ENCODE measurements around the gene U2AF2. TPM values are rescaled to one million over a fixed set of nuclear protein-coding genes. Genes with fewer than 3 reads are reported as not detected.

U2AF2 gene
- total RNA-seq, 1 donor from 2014 or later: 145 TPM

DNA sequence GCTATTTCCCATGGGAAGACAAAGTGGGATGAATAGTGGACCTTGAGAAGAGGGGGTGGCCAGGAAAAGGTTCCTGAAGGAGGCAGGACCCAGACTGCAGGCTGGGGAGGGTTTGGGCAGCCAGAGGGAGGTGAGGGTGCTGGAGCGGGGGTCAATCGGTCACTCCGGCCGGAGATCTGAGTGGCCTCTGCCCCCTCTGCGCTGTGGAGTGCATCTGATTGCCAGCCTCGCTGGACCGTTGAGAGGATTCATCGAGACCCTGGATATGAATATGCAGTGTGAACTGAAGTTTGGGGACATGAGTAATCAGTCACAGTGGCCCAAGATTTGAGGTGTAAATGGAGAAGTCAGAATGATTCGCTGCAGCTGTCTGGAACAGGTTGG, 19.5 kb upstream of the U2AF2 start:
- Histone ChIP-seq H3K36me3 (no peaks in the 10 kb centered on the region), H3K4me1 (peaks cover 48% of the 10 kb centered on the region), H3K27me3 (no peaks in the 10 kb centered on the region), H3K4me3 (peak overlapping the region; percentile 91 to 99), H3K27ac (peak overlapping the region; percentile 98), H3K9me3 (no peaks in the 10 kb centered on the region)
- TF ChIP-seq, protein P1, sequence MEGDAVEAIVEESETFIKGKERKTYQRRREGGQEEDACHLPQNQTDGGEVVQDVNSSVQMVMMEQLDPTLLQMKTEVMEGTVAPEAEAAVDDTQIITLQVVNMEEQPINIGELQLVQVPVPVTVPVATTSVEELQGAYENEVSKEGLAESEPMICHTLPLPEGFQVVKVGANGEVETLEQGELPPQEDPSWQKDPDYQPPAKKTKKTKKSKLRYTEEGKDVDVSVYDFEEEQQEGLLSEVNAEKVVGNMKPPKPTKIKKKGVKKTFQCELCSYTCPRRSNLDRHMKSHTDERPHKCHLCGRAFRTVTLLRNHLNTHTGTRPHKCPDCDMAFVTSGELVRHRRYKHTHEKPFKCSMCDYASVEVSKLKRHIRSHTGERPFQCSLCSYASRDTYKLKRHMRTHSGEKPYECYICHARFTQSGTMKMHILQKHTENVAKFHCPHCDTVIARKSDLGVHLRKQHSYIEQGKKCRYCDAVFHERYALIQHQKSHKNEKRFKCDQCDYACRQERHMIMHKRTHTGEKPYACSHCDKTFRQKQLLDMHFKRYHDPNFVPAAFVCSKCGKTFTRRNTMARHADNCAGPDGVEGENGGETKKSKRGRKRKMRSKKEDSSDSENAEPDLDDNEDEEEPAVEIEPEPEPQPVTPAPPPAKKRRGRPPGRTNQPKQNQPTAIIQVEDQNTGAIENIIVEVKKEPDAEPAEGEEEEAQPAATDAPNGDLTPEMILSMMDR (IDR thresholded peaks at IDR 0.05): no peak
- TF ChIP-seq POLR2A (IDR thresholded peaks at IDR 0.05) (no peak), POLR2AphosphoS5 (IDR thresholded peaks at IDR 0.05; ENCODE audit: insufficient read depth in 1 of 2, low read depth in 1 of 2) (no peak)
- DNase-seq (ENCODE audit: extremely low spot score in 2 of 2): no peak
- intact Hi-C loops (cut with DNase I): no loop called here

DNA sequence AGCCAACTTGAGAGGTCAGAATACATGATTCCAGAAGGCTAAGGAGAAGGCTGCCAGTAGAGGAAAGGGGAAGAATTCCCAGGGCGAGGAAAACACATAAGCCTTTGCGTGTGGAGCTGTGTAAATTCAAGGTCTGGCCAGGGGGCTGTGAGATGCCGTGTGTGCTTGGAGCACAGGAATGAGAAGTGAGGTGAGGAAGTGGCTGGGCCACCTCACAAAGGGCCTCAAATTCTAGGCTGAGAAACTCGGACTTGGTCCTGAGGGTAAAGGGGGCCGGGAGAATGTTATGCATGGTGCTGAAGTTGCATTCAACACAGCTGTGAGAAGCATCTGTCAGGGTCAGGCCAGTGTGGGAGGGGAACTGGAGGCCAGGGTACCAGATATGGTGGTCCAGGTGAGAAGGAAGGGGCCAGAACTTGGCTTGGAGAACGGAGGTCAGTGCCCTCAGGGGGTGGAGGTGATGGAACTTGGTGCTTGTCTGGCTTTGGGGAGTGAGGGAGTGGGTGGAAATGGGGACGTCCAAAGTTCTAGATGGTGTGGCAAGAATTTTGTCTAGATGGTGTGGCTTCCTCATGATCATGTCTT, 18.9 kb upstream of the U2AF2 start:
- Histone ChIP-seq H3K9me3 (no peaks in the 10 kb centered on the region), H3K27me3 (no peaks in the 10 kb centered on the region), H3K36me3 (no peaks in the 10 kb centered on the region), H3K4me3 (peak overlapping the region; percentile 91 to 99), H3K4me1 (peaks cover 53% of the 10 kb centered on the region), H3K27ac (peak overlapping the region; percentile 98)
- no peak for DNase-seq (ENCODE audit: extremely low spot score in 2 of 2)
- TF ChIP-seq, protein P1 (IDR thresholded peaks at IDR 0.05): no peak
- TF ChIP-seq POLR2AphosphoS5 (IDR thresholded peaks at IDR 0.05; ENCODE audit: insufficient read depth in 1 of 2, low read depth in 1 of 2): no peak
- no peak for TF ChIP-seq POLR2A (IDR thresholded peaks at IDR 0.05)
- intact Hi-C loops (cut with DNase I): no loop called here

DNA sequence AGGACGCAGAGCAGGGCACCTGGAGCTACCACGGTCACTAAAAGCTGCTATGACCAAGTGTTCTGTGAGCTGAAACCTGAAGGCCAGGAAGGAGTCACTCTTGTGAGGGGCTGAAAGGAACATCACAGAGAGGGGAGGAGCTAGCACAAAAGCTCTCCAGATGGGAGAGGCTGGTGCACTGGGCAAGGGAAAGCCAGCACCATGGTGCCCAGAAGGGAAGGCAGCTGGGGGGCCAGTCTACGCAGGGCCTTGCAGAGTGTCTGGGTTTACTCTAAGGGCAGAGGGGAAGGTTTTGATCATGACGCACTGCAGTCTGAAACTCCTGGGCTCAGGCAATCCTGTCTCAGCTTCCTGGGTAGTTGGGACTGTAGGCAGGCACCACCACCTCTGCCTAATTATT, 18.1 kb upstream of the U2AF2 start:
- H3K4me3 ChIP-seq: no peak overlapping the region
- H3K4me1 ChIP-seq: peaks cover 57% of the 10 kb centered on the region

DNA sequence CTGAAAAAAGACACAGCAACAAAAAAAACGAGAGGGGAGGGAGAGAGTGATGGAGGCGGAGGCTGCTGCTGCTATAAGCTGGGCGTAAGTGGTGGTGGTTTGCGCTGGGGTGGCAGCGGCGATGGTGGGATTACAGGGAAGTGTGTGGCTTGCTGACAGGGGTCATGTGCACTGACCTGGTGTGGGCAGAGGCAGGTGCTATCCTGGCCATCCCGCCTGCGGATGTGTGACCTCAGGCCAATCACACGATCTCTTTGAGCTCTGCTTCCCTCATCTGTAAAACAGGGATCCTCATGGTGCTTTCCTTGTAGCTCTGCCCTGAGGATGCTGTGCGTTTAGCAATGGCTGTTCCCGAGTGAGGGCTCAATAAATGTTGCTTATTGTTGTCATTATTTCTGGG, 17.3 kb upstream of the U2AF2 start:
- H3K27me3 ChIP-seq: no peaks in the 10 kb centered on the region
- no peak for DNase-seq (ENCODE audit: extremely low spot score in 2 of 2)
- TF ChIP-seq, protein P1 (IDR thresholded peaks at IDR 0.05): no peak
- TF ChIP-seq POLR2A (IDR thresholded peaks at IDR 0.05) (no peak), POLR2AphosphoS5 (IDR thresholded peaks at IDR 0.05; ENCODE audit: insufficient read depth in 1 of 2, low read depth in 1 of 2) (no peak)
- H3K9me3 ChIP-seq: no peaks in the 10 kb centered on the region
- intact Hi-C loops (cut with DNase I): no loop called here
- H3K36me3 ChIP-seq: no peaks in the 10 kb centered on the region
- H3K4me3 ChIP-seq: no peak overlapping the region
- H3K4me1 ChIP-seq: peaks cover 65% of the 10 kb centered on the region
- H3K27ac ChIP-seq: no peak overlapping the region

More for the DNA sequence above, 18.1 kb upstream of the U2AF2 start:
- Histone ChIP-seq H3K27ac (no peak overlapping the region), H3K9me3 (no peaks in the 10 kb centered on the region), H3K27me3 (no peaks in the 10 kb centered on the region), H3K36me3 (no peaks in the 10 kb centered on the region)
- TF ChIP-seq POLR2A (IDR thresholded peaks at IDR 0.05) (no peak), POLR2AphosphoS5 (IDR thresholded peaks at IDR 0.05; ENCODE audit: insufficient read depth in 1 of 2, low read depth in 1 of 2) (no peak)
- TF ChIP-seq, protein P1 (IDR thresholded peaks at IDR 0.05): no peak
- no peak for DNase-seq (ENCODE audit: extremely low spot score in 2 of 2)
- intact Hi-C loops (cut with DNase I): no loop called here

DNA sequence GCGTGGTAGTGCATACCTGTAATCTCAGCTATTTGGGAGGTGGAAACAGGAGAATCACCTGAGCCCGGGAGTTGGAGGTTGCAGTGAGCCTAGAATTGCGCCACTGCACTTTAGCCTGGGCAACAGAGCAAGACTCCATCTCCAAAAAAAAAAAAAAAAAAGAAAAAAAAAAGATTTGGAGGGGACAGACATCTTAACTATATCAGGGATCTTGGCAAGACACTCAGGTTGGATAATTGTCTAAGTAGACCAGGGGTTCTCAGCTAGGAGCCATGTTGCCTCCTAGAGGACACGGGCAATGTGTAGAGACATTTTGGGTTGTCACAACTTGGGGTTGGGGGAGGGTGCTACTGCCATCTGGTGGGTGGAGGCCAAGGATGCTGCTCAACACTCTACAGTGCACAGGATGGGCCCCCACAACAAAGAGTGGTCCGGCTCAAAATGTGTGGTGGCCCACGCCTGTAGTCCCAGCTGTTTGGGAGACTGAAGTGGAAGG, 15.9 kb upstream of the U2AF2 start:
- no peak overlapping the region for H3K4me3 ChIP-seq
- no peaks in the 10 kb centered on the region for H3K36me3 ChIP-seq
- TF ChIP-seq, protein P1 (IDR thresholded peaks at IDR 0.05): no peak
- TF ChIP-seq POLR2AphosphoS5 (IDR thresholded peaks at IDR 0.05; ENCODE audit: insufficient read depth in 1 of 2, low read depth in 1 of 2) (no peak), POLR2A (IDR thresholded peaks at IDR 0.05) (no peak)
- peaks cover 74% of the 10 kb centered on the region for H3K4me1 ChIP-seq
- intact Hi-C loops (cut with DNase I): no loop called here
- no peak for DNase-seq (ENCODE audit: extremely low spot score in 2 of 2)
- H3K27me3 ChIP-seq: no peaks in the 10 kb centered on the region
- no peaks in the 10 kb centered on the region for H3K9me3 ChIP-seq
- no peak overlapping the region for H3K27ac ChIP-seq

All from vagina (tissue), 2 donors.